Testis (tissue), 3 donors: ENCODE measurements around the gene VSIG10. TPM values are rescaled to one million over a fixed set of nuclear protein-coding genes. Genes with fewer than 3 reads are reported as not detected.

Source experiments
- DNase-seq: peaks from one replicate; pipeline ENCODE4 v3.0.0-alpha.2; 2019
- H3K27ac ChIP-seq, 2 donors: fragments of 200-600 bp; sonication (generic); one replicate each; pipeline ENCODE4 v1.5.1; 2019
- H3K27me3 ChIP-seq: fragments of 200-600 bp; sonication (generic); one replicate; pipeline ENCODE4 v1.5.1; 2019
- H3K36me3 ChIP-seq: fragments of 200-600 bp; sonication (generic); one replicate; pipeline ENCODE4 v1.5.1; 2017; ENCODE audit warnings: low read depth; ENCODE audit errors: missing control alignments
- H3K4me1 ChIP-seq: fragments of 200-600 bp; sonication (generic); one replicate; pipeline ENCODE4 v1.5.1; 2019
- H3K4me3 ChIP-seq, 2 donors: fragments of 200-600 bp; sonication (generic); one replicate each; pipeline ENCODE4 v1.5.1; 2017 to 2019
- H3K9me3 ChIP-seq: fragments of 200-600 bp; sonication (generic); one replicate; pipeline ENCODE4 v1.5.1; 2017
- POLR2A ChIP-seq: fragments of 450-650 bp; IDR thresholded peaks from one replicate; pipeline ENCODE4 v1.6.1; 2017; ENCODE audit warnings: antibody characterized with exemption, mild to moderate bottlenecking, moderate library complexity
- WGBS, 2 donors: methylation state at CpG; one replicate each; pipeline ENCODE4 v1.1.5; 2018; 5-methylcytosine and 5-hydroxymethylcytosine counted together
- intact Hi-C: fragments of 100-400 bp; cut with DNase I; formaldehyde crosslinking; loops from one replicate; pipeline ENCODE4 v1.15.1; 2023; ENCODE audit warnings: low total_unique reads
- polyA plus RNA-seq: library from polyadenylated mRNA; stranded (reverse); fragments of 350-450 nt; fragmentation: Illumina TruSeq; extraction: RNeasy Lipid Tissue Mini Kit (QIAGEN cat#74804); gene quantifications from one replicate; pipeline ENCODE4 v1.2.3, GENCODE V29; 2014; ENCODE audit warnings: low read depth, low replicate concordance; ENCODE audit not compliant: insufficient read depth
- total RNA-seq, 2 donors: library from RNA; depleted of rRNA; stranded (reverse); fragments of >200 nt; gene quantifications; one replicate each; pipeline ENCODE4 v1.2.3, GENCODE V29; 2016
- TF ChIP-seq, protein P1 (sequence below), 3 experiments: fragments of 450-650 bp in 2 of 3; fragments of 200-600 bp in 1 of 3; sonication (generic) in 1 of 3; IDR thresholded peaks; one replicate each; pipeline ENCODE4 v1.5.1; 2016 to 2019; ENCODE audit warnings: antibody characterized with exemption in 3 of 3, mild to moderate bottlenecking in 2 of 3, moderate library complexity in 1 of 3

Gene VSIG10
- total and polyA plus RNA-seq, 3 donors from 2014 or later: 14.8 to 51.0 (median 43.2) TPM

DNA sequence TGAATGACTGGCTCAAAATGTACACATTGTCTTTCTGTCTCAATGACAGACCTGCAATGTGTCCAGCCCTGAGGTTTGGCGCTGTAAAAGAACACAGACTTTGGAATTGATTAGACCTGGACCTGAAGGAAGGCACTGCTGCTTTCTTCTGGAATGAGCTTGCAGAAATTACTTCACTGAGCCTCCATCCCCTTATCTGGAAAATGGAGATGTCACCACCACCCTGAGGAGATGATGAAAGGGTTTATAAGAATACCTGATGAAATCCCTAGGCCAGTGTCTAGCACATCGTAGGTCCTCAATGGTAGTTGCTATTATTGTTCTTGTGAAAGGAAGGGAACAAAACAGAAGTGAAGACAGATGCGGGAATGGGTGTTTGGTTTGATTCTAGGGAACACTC is 33.2 kb downstream of the VSIG10 start:
- intact Hi-C loops: no loop called here
- Histone ChIP-seq H3K4me1 (no peaks in the 10 kb centered on the region), H3K27ac (no peak overlapping the region), H3K27me3 (no peaks in the 10 kb centered on the region), H3K36me3 (no peaks in the 10 kb centered on the region), H3K9me3 (no peaks in the 10 kb centered on the region), H3K4me3 (no peak overlapping the region)
- DNase-seq: no peak
- no peak for TF ChIP-seq POLR2A
- TF ChIP-seq, protein P1, sequence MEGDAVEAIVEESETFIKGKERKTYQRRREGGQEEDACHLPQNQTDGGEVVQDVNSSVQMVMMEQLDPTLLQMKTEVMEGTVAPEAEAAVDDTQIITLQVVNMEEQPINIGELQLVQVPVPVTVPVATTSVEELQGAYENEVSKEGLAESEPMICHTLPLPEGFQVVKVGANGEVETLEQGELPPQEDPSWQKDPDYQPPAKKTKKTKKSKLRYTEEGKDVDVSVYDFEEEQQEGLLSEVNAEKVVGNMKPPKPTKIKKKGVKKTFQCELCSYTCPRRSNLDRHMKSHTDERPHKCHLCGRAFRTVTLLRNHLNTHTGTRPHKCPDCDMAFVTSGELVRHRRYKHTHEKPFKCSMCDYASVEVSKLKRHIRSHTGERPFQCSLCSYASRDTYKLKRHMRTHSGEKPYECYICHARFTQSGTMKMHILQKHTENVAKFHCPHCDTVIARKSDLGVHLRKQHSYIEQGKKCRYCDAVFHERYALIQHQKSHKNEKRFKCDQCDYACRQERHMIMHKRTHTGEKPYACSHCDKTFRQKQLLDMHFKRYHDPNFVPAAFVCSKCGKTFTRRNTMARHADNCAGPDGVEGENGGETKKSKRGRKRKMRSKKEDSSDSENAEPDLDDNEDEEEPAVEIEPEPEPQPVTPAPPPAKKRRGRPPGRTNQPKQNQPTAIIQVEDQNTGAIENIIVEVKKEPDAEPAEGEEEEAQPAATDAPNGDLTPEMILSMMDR (IDR thresholded peaks at IDR 0.05): no peak
- WGBS, 2 donors: 94 to 99% methylated on average over 3 of the region's 3 CpGs

- Histone ChIP-seq H3K9me3 (no peaks in the 10 kb centered on the region), H3K4me3 (no peak overlapping the region), H3K4me1 (peaks cover 14% of the 10 kb centered on the region), H3K36me3 (no peaks in the 10 kb centered on the region), H3K27ac (no peak overlapping the region), H3K27me3 (no peaks in the 10 kb centered on the region)
- no peak for DNase-seq
- no peak for TF ChIP-seq POLR2A
- TF ChIP-seq, protein P1 (IDR thresholded peaks at IDR 0.05): no peak
- WGBS, 2 donors: 86 to 92% methylated on average over 2 of the region's 2 CpGs
- intact Hi-C loops: no loop called here
Measured at GRCh38 chr12:118068445-118068844, 35.4 kb downstream of the VSIG10 start.

DNA sequence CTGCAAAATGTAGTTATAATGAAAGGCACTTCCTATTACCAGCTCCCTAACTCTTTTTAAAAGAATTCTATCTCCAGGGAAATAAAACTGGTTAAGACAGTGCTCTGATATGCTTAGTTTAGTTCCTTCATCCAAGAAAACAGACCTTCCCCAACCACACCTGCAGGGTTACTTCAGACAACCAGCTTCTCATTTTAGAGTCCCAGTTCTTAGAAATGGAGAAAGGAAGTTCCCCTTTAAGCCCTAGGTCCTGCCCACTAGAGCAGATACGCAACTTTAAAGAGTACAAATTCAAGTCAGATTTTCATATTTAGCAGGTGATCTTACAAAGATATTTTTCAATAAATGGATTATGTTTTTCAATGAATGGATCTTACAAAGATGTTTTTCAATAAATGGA is 38.4 kb downstream of the VSIG10 start:
- intact Hi-C loops: no loop called here
- Histone ChIP-seq H3K9me3 (no peaks in the 10 kb centered on the region), H3K27me3 (no peaks in the 10 kb centered on the region), H3K4me3 (no peak overlapping the region), H3K27ac (no peak overlapping the region), H3K4me1 (peaks cover 15% of the 10 kb centered on the region), H3K36me3 (no peaks in the 10 kb centered on the region)
- TF ChIP-seq, protein P1 (IDR thresholded peaks at IDR 0.05): no peak
- TF ChIP-seq POLR2A: no peak
- no peak for DNase-seq
- WGBS, 2 donors: 58 to 74% methylated on average over 1 of the region's 1 CpG

DNA sequence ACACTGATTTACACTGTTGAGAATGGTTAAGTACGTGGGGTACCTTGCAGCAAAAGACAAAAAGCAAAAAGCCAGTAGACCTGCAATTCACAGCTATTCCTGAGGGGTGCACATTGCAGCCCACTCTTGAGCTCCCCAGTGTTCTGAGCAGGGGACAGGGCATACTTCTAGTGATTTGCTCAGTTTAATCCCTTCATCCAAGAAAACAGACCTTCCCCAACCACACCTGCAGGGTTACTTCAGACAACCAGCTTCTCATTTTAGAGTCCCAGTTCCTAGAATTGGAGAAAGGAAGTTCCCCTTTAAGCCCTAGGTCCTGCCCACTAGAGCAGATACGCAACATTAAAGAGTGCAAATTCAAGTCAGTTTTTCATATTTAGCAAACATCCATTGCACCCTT is 39.2 kb downstream of the VSIG10 start:
- no peaks in the 10 kb centered on the region for H3K9me3 ChIP-seq
- no peak for DNase-seq
- H3K4me1 ChIP-seq: peaks cover 19% of the 10 kb centered on the region
- H3K27ac ChIP-seq: no peak overlapping the region
- H3K36me3 ChIP-seq: no peaks in the 10 kb centered on the region
- intact Hi-C loops: no loop called here
- TF ChIP-seq POLR2A: no peak
- TF ChIP-seq, protein P1 (IDR thresholded peaks at IDR 0.05): peak in 1 of 3 experiments; percentile 34
- 21 to 33% methylated on average over 2 of the region's 2 CpGs for WGBS, 2 donors
- no peaks in the 10 kb centered on the region for H3K27me3 ChIP-seq
- H3K4me3 ChIP-seq: no peak overlapping the region

- TF ChIP-seq POLR2A: no peak
- TF ChIP-seq, protein P1 (IDR thresholded peaks at IDR 0.05): no peak
- 37 to 63% methylated on average over 4 of the region's 4 CpGs for WGBS, 2 donors
- H3K4me3 ChIP-seq: no peak overlapping the region
- H3K27me3 ChIP-seq: no peaks in the 10 kb centered on the region
- H3K4me1 ChIP-seq: peaks cover 22% of the 10 kb centered on the region
- DNase-seq: no peak
- intact Hi-C loops: no loop called here
- H3K27ac ChIP-seq: peak overlapping the region in 1 of 2 donors; percentile 15
- no peaks in the 10 kb centered on the region for H3K36me3 ChIP-seq
- H3K9me3 ChIP-seq: no peaks in the 10 kb centered on the region
Measured at GRCh38 chr12:118063576-118064391, 40.0 kb downstream of the VSIG10 start.
